Thyroid gland (tissue), 4 donors: Measurements from ENCODE around the gene TANGO2. TPM values are rescaled to one million over a fixed set of nuclear protein-coding genes. Genes with fewer than 3 reads are reported as not detected.

Source experiments
- DNase-seq, 2 donors: peaks; one replicate each; pipeline ENCODE4 v3.0.0-alpha.2; 2019
- H3K27ac ChIP-seq, 3 donors: fragments of 200-600 bp; sonication (generic); 1 replicate in 2 of 3; 2 replicates in 1 of 3; pipeline ENCODE4 v1.5.1; 2016 to 2019; ENCODE audit warnings: mild to moderate bottlenecking in 1 of 3, moderate library complexity in 1 of 3
- H3K27me3 ChIP-seq: fragments of 200-600 bp; sonication (generic); one replicate; pipeline ENCODE4 v1.5.1; 2019
- H3K36me3 ChIP-seq, 2 donors: fragments of 200-600 bp; sonication (generic); one replicate each; pipeline ENCODE4 v1.5.1; 2016 to 2019
- H3K4me1 ChIP-seq, 2 donors: fragments of 200-600 bp; sonication (generic); one replicate each; pipeline ENCODE4 v1.5.1; 2017 to 2019
- H3K4me3 ChIP-seq, 3 donors: fragments of 200-600 bp; sonication (generic); replicated peaks in 1 of 3; 1 replicate in 2 of 3; 2 replicates in 1 of 3; pipeline ENCODE4 v1.5.1; 2016; ENCODE audit warnings: mild to moderate bottlenecking in 1 of 3
- H3K9me3 ChIP-seq: fragments of 200-600 bp; sonication (generic); one replicate; pipeline ENCODE4 v1.5.1; 2017
- CTCF ChIP-seq, 6 experiments: fragments of 200-600 bp in 3 of 6; fragments of 450-650 bp in 3 of 6; sonication (generic) in 3 of 6; IDR thresholded peaks; one replicate each; pipeline ENCODE4 v1.5.1; 2016 to 2019; ENCODE audit warnings: antibody characterized with exemption in 6 of 6, mild to moderate bottlenecking in 2 of 6, inconsistent platforms in 1 of 6, moderate library complexity in 1 of 6
- POLR2A ChIP-seq, 2 donors: fragments of 450-650 bp; IDR thresholded peaks; one replicate each; pipeline ENCODE4 v1.6.1; 2017; ENCODE audit warnings: antibody characterized with exemption in 2 of 2, mild to moderate bottlenecking in 2 of 2, moderate library complexity in 1 of 2
- WGBS, 2 donors: methylation state at CpG; one replicate each; pipeline ENCODE4 v1.1.5; 2017; 5-methylcytosine and 5-hydroxymethylcytosine counted together
- intact Hi-C: fragments of 100-400 bp; cut with DNase I; formaldehyde crosslinking; loops from one replicate; pipeline ENCODE4 v1.15.1; 2023
- total RNA-seq, 4 donors: library from RNA; depleted of rRNA; stranded (reverse); fragments of >200 nt; gene quantifications; one replicate each; pipeline ENCODE4 v1.2.3, GENCODE V29; 2016

The TANGO2 gene
- total RNA-seq, 4 donors from 2014 or later = 50.3 to 82.7 (median 65.2) TPM

- Histone ChIP-seq H3K4me3 (no peak overlapping the region), H3K4me1 (peaks cover 53 to 88% of the 10 kb centered on the region in 2 donors), H3K36me3 (no peaks in the 10 kb centered on the region), H3K9me3 (no peaks in the 10 kb centered on the region), H3K27me3 (no peaks in the 10 kb centered on the region), H3K27ac (peak overlapping the region in 2 of 3 donors; percentile 28 to 75)
- TF ChIP-seq CTCF (IDR thresholded peaks at IDR 0.05) (no peak), POLR2A (IDR thresholded peaks at IDR 0.05) (no peak)
- 80 to 95% methylated on average over 10 to 12 of the region's 12 CpGs for WGBS, 2 donors
- DNase-seq = no peak
- intact Hi-C loops = no loop called here
Observed at GRCh38 chr22:19996694-19997384, 24.1 kb upstream of the TANGO2 start.

- WGBS, 2 donors = 88 to 91% methylated on average over 13 to 18 of the region's 19 CpGs
- H3K36me3 ChIP-seq = no peaks in the 10 kb centered on the region
- H3K4me3 ChIP-seq = no peak overlapping the region
- no peak for TF ChIP-seq POLR2A (IDR thresholded peaks at IDR 0.05)
- TF ChIP-seq CTCF (IDR thresholded peaks at IDR 0.05) = no peak
- H3K27ac ChIP-seq = peak overlapping the region in 2 of 3 donors; percentile 73 to 75
- no peaks in the 10 kb centered on the region for H3K27me3 ChIP-seq
- H3K4me1 ChIP-seq = peaks cover 54 to 88% of the 10 kb centered on the region in 2 donors
- H3K9me3 ChIP-seq = no peaks in the 10 kb centered on the region
- intact Hi-C loops = no loop called here
- DNase-seq = no peak
Observed at GRCh38 chr22:19997561-19998231, 23.2 kb upstream of the TANGO2 start.

- H3K36me3 ChIP-seq = no peaks in the 10 kb centered on the region
- intact Hi-C loops = no loop called here
- TF ChIP-seq CTCF (IDR thresholded peaks at IDR 0.05) (no peak), POLR2A (IDR thresholded peaks at IDR 0.05) (no peak)
- WGBS, 2 donors = 34 to 42% methylated on average over 12 to 16 of the region's 16 CpGs
- H3K9me3 ChIP-seq = no peaks in the 10 kb centered on the region
- peak; percentile 65 to 76 for DNase-seq
- no peaks in the 10 kb centered on the region for H3K27me3 ChIP-seq
- peak overlapping the region; percentile 57 to 75 (median 73) for H3K27ac ChIP-seq
- H3K4me3 ChIP-seq = no peak overlapping the region
- H3K4me1 ChIP-seq = peaks cover 54 to 82% of the 10 kb centered on the region in 2 donors
Observed at GRCh38 chr22:19998232-19998951, 22.5 kb upstream of the TANGO2 start.

- no peaks in the 10 kb centered on the region for H3K36me3 ChIP-seq
- TF ChIP-seq CTCF (IDR thresholded peaks at IDR 0.05) (no peak), POLR2A (IDR thresholded peaks at IDR 0.05) (no peak)
- intact Hi-C loops = no loop called here
- WGBS, 2 donors = 52 to 90% methylated on average over 4 to 8 of the region's 8 CpGs
- no peaks in the 10 kb centered on the region for H3K9me3 ChIP-seq
- no peaks in the 10 kb centered on the region for H3K27me3 ChIP-seq
- peak; percentile 49 to 55 for DNase-seq
- peaks cover 54 to 77% of the 10 kb centered on the region in 2 donors for H3K4me1 ChIP-seq
- H3K4me3 ChIP-seq = no peak overlapping the region
- H3K27ac ChIP-seq = peak overlapping the region; percentile 57 to 75 (median 73)
Observed at GRCh38 chr22:19998991-19999820, 21.7 kb upstream of the TANGO2 start.
